OCI-LY1 (cell line): ENCODE data around the gene CHCHD2.
"Not testable (repeated sequence)": the region's sequence is repeated elsewhere in the genome, so short reads cannot be mapped to it uniquely, and the experiment has no call there.

Experiments
- H2AFZ ChIP-seq: fragments of 200-600 bp; sonication (generic), shearing (Covaris generic); 2 replicates; pipeline ENCODE4 v1.6.0; 2014; ENCODE audit warnings: antibody characterized with exemption, mild to moderate bottlenecking, low read length
- H3F3A ChIP-seq: fragments of 200-600 bp; sonication (generic), shearing (Covaris generic); 2 replicates; pipeline ENCODE4 v1.6.0; 2014; ENCODE audit warnings: mild to moderate bottlenecking, antibody characterized with exemption, low read length, moderate library complexity; ENCODE audit not compliant: insufficient read depth
- H3K27ac ChIP-seq: fragments of 200-600 bp; sonication (generic); 2 replicates; pipeline ENCODE4 v1.5.1; 2014; ENCODE audit warnings: low read length, mixed run types, mild to moderate bottlenecking, low read depth; ENCODE audit not compliant: poor library complexity, severe bottlenecking
- H3K27me3 ChIP-seq: fragments of 200-600 bp; sonication (generic); 2 replicates; pipeline ENCODE4 v1.6.0; 2014; ENCODE audit warnings: antibody characterized with exemption, mild to moderate bottlenecking, low read length, moderate library complexity; ENCODE audit not compliant: insufficient read depth
- H3K36me3 ChIP-seq: fragments of 200-600 bp; sonication (generic); 2 replicates; pipeline ENCODE4 v1.6.1; 2014; ENCODE audit warnings: mild to moderate bottlenecking, antibody characterized with exemption, low read length, moderate library complexity, mixed read lengths; ENCODE audit not compliant: insufficient read depth
- H3K4me1 ChIP-seq: fragments of 200-600 bp; sonication (generic); 2 replicates; pipeline ENCODE4 v1.5.1; 2014; ENCODE audit warnings: mild to moderate bottlenecking, low read length, moderate library complexity; ENCODE audit not compliant: insufficient read depth, severe bottlenecking
- H3K4me2 ChIP-seq: fragments of 200-600 bp; sonication (generic), shearing (Covaris generic); 2 replicates; pipeline ENCODE4 v1.6.1; 2014; ENCODE audit warnings: low read length
- H3K4me3 ChIP-seq: fragments of 200-600 bp; sonication (generic); 2 replicates; pipeline ENCODE4 v1.5.1; 2014; ENCODE audit warnings: low read length, low read depth, mild to moderate bottlenecking, mixed read lengths; ENCODE audit not compliant: poor library complexity, severe bottlenecking
- H3K79me2 ChIP-seq: fragments of 200-600 bp; shearing (Covaris generic); 2 replicates; pipeline ENCODE4 v1.6.1; 2016; ENCODE audit warnings: mixed run types, low read length, mixed read lengths; ENCODE audit not compliant: insufficient read depth
- H3K9ac ChIP-seq: fragments of 200-600 bp; sonication (generic), shearing (Covaris generic); 2 replicates; pipeline ENCODE4 v1.6.1; 2014; ENCODE audit warnings: mild to moderate bottlenecking, low read length, mixed read lengths
- H3K9me2 ChIP-seq: fragments of 200-600 bp; sonication (generic), shearing (Covaris generic); 2 replicates; pipeline ENCODE4 v1.6.1; 2014; ENCODE audit warnings: low read depth, mild to moderate bottlenecking, low read length, mixed read lengths
- H3K9me3 ChIP-seq: fragments of 200-600 bp; shearing (Covaris generic); 2 replicates; pipeline ENCODE4 v1.6.1; 2014; ENCODE audit warnings: low read length, mixed read lengths
- H4K20me1 ChIP-seq: fragments of 200-600 bp; sonication (generic), shearing (Covaris generic); 2 replicates; pipeline ENCODE4 v1.6.0; 2016; ENCODE audit warnings: mild to moderate bottlenecking, low read length; ENCODE audit not compliant: insufficient read depth
- EZH2 ChIP-seq: fragments of 200-600 bp; sonication (generic), shearing (Covaris generic); IDR thresholded peaks from 2 replicates; pipeline ENCODE4 v1.8.0; 2017; ENCODE audit warnings: borderline replicate concordance, mixed run types, mild to moderate bottlenecking, antibody characterized with exemption, low read length, moderate library complexity, mixed read lengths
- TF ChIP-seq, protein P1 (sequence below): fragments of 200-600 bp; sonication (generic), shearing (Covaris generic); IDR thresholded peaks from 2 replicates; pipeline ENCODE4 v1.5.1; 2017; ENCODE audit warnings: mild to moderate bottlenecking, antibody characterized with exemption, low read length, moderate library complexity, mixed read lengths

CHCHD2 gene

DNA sequence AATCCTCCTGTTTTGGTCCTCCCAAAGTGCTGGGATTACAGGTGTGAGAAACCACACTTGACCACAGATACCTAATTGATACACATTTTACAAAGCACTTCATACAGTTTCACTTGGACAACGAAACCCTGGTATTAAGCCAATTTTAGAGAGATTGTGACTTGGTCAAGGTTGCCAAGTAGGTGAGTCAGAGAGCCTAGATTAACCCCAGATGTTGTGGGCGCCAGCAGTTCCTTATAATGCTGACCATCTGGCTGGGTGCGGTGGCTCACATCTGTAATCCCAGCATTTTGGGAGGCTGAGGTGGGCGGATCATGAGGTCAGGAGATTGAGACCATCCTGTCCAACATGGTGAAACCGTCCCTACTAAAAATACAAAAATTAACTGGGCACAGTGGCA lies 8.6 kb downstream of the CHCHD2 start:
- Histone ChIP-seq H3K9me2 (no peaks in the 10 kb centered on the region), H3K9ac (no peak overlapping the region), H3F3A (no peaks in the 10 kb centered on the region), H3K4me3 (no peak overlapping the region), H4K20me1 (no peaks in the 10 kb centered on the region), H3K4me1 (no peaks in the 10 kb centered on the region), H3K9me3 (no peaks in the 10 kb centered on the region), H3K4me2 (no peak overlapping the region), H3K27ac (no peak overlapping the region), H3K79me2 (no peaks in the 10 kb centered on the region), H3K36me3 (peaks cover 49% of the 10 kb centered on the region), H2AFZ (no peak overlapping the region), H3K27me3 (no peaks in the 10 kb centered on the region)
- TF ChIP-seq, protein P1, sequence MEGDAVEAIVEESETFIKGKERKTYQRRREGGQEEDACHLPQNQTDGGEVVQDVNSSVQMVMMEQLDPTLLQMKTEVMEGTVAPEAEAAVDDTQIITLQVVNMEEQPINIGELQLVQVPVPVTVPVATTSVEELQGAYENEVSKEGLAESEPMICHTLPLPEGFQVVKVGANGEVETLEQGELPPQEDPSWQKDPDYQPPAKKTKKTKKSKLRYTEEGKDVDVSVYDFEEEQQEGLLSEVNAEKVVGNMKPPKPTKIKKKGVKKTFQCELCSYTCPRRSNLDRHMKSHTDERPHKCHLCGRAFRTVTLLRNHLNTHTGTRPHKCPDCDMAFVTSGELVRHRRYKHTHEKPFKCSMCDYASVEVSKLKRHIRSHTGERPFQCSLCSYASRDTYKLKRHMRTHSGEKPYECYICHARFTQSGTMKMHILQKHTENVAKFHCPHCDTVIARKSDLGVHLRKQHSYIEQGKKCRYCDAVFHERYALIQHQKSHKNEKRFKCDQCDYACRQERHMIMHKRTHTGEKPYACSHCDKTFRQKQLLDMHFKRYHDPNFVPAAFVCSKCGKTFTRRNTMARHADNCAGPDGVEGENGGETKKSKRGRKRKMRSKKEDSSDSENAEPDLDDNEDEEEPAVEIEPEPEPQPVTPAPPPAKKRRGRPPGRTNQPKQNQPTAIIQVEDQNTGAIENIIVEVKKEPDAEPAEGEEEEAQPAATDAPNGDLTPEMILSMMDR = no peak
- TF ChIP-seq EZH2 = no peak

DNA sequence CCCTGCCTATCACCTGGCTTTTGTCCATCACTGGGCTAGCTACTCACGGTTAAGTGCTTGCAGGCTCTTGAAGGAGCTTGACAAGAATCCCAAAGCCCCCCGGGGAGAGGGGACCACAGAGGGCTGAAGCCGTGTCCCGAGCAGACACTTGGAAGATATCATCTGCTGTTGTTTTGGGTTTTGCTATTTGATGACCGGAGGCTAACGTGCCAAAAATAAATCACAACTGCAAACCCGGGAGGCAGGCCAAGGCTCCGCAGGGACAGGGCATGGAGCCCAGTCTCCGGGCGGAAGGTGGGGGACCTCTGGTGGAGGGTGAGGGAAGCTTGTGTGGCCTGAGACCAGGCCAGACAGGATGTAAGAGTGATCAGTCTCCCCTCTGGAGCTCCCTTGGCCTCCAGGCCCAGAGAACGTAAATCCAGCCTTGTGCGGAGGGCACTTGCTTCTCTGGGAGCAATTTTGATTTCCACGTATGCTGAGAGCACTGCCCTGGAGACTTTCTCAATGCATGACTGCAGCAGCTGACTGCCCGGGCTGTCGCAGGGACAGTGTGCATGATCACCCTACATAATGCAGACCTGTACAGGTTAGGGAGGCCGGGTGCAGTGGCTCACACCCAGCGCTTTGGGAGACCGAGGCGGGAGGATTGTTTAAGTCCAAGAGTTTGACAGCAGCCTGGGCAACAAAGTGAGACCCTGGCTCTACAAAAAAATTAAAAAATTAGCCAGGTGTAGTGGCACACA lies 13.3 kb downstream of the CHCHD2 start, which contains the start of gene PHKG1:
TSS of gene PHKG1 (minus strand) at position 164 of the 743 bp plus-strand sequence. CDS start 4,011 bp downstream, outside the sequence.
- TF ChIP-seq, protein P1 = peak; percentile 24; the same call in 1 of the 2 replicates
- no peak for TF ChIP-seq EZH2
- H4K20me1 ChIP-seq = no peaks in the 10 kb centered on the region
- H3F3A ChIP-seq = no peaks in the 10 kb centered on the region
- H3K9ac ChIP-seq = no peak within 1 kb of the TSS
- H3K4me2 ChIP-seq = no peak within 1 kb of the TSS
- H3K4me1 ChIP-seq = no peaks in the 10 kb centered on the region
- H3K36me3 ChIP-seq = peaks cover 13% of the 10 kb centered on the region
- no peak within 1 kb of the TSS for H3K27ac ChIP-seq
- no peak within 1 kb of the TSS for H3K4me3 ChIP-seq
- no peaks in the 10 kb centered on the region for H3K9me3 ChIP-seq
- no peaks in the 10 kb centered on the region for H3K9me2 ChIP-seq
- no peaks in the 10 kb centered on the region for H3K27me3 ChIP-seq
- no peaks in the 10 kb centered on the region for H3K79me2 ChIP-seq
- H2AFZ ChIP-seq = no peak within 1 kb of the TSS

DNA sequence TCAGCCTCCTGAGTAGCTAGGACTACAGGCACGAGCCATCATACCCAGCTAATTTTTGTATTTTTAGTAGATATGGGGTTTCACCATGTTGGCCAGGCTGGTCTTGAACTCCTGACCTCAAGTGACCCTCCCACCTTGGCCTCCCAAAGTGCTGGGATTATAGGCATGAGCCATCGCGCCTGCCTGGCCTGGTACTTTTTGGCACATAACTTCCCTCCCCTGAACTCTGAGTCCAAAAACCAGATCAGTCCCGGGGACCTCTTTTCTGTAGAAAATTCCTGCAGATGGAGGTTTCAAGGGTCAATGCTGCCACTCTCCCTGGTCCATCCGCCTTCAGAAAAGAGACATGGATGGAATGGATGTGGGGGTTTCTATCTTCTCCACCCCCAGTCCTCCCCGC lies 13.9 kb downstream of the CHCHD2 start:
- not testable (repeated sequence) for H2AFZ ChIP-seq, H4K20me1 ChIP-seq, H3K4me1 ChIP-seq, H3K27me3 ChIP-seq, H3K9ac ChIP-seq, H3K9me3 ChIP-seq, H3K4me2 ChIP-seq, H3K4me3 ChIP-seq, H3K79me2 ChIP-seq, H3K9me2 ChIP-seq, H3F3A ChIP-seq, H3K27ac ChIP-seq
- H3K36me3 ChIP-seq = peaks cover 13% of the 10 kb centered on the region

DNA sequence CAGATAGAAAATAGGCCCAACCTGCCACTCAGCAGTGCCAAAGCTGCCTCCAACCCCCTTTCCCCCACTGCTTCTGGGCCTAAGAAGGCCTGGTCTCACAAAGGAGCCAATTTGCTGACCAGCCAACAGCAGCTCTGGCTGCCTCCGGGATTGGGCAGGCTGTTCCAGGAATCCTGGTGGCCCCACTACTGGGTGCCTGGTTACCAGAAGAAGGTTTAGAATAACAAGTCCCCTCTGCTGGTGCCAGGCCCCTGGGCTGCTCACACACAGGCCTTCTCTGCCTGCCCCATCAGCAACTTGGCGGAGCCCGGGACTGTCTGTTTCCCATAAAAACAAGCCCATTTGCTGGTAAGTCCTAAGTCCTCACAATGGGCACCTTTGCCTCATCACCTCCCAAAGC lies 14.7 kb downstream of the CHCHD2 start:
- no peak overlapping the region for H3K27ac ChIP-seq
- no peaks in the 10 kb centered on the region for H3K9me3 ChIP-seq
- H4K20me1 ChIP-seq = no peaks in the 10 kb centered on the region
- no peak overlapping the region for H3K4me3 ChIP-seq
- no peaks in the 10 kb centered on the region for H3K9me2 ChIP-seq
- no peak overlapping the region for H2AFZ ChIP-seq
- H3K4me1 ChIP-seq = no peaks in the 10 kb centered on the region
- H3K4me2 ChIP-seq = no peak overlapping the region
- H3K79me2 ChIP-seq = no peaks in the 10 kb centered on the region
- TF ChIP-seq, protein P1 = no peak
- no peak for TF ChIP-seq EZH2
- no peak overlapping the region for H3K9ac ChIP-seq
- H3K27me3 ChIP-seq = no peaks in the 10 kb centered on the region
- H3K36me3 ChIP-seq = peaks cover 16% of the 10 kb centered on the region
- H3F3A ChIP-seq = no peaks in the 10 kb centered on the region
